H1 (cell line): Measurements from ENCODE around the gene PIEZO1. TPM values are rescaled to one million over a fixed set of nuclear protein-coding genes. Genes with fewer than 3 reads are reported as not detected.

ENCODE experiments used
- CTCF ChIA-PET: fragments of 300-600 bp; sonication (Branson Sonifier 250); formaldehyde crosslinking; loops from one replicate; lab custom pipeline; 2021; ENCODE audit not compliant: partially characterized antibody; lab: Charles Lee
- POLR2A ChIA-PET: fragments of 300-600 bp; sonication (Branson Sonifier 250); formaldehyde crosslinking; loops from one replicate; lab custom pipeline; 2021; ENCODE audit warnings: inconsistent platforms; ENCODE audit not compliant: partially characterized antibody; lab: Charles Lee
- DNase-seq, 2 experiments: peaks; one replicate each; pipeline versions ENCODE4 v3.0.0 to v3.0.0-alpha.2; 2010 to 2022; ENCODE audit warnings: low spot score in 2 of 2, low read depth in 1 of 2, mixed read lengths in 1 of 2
- FAIRE-seq: peaks from 2 replicates; lab custom pipeline; 2011; peaks lifted over from hg19 to GRCh38; lab: Jason Lieb, UNC
- H2AFZ ChIP-seq: 2 replicates; pipeline ENCODE4 v1.8.1; 2012; ENCODE audit warnings: low read length, inconsistent platforms
- H2AK5ac ChIP-seq: 2 replicates; pipeline ENCODE4 v1.6.1; 2013; ENCODE audit warnings: low read depth, low read length
- H2BK120ac ChIP-seq: replicated peaks from 2 replicates; pipeline ENCODE3; 2013; ENCODE audit warnings: low read depth, low read length, inconsistent platforms
- H2BK12ac ChIP-seq: 2 replicates; pipeline ENCODE4 v1.6.1; 2013; ENCODE audit warnings: low read depth, low read length
- H2BK15ac ChIP-seq: 2 replicates; pipeline ENCODE4 v1.6.1; 2013; ENCODE audit warnings: low read length
- H2BK20ac ChIP-seq: 2 replicates; pipeline ENCODE4 v1.6.1; 2013; ENCODE audit warnings: low read length
- H2BK5ac ChIP-seq: 2 replicates; pipeline ENCODE4 v1.6.1; 2013; ENCODE audit warnings: low read depth, low read length
- H3K14ac ChIP-seq: 2 replicates; pipeline ENCODE4 v1.6.1; 2013; ENCODE audit warnings: inconsistent platforms; ENCODE audit not compliant: insufficient read length
- H3K18ac ChIP-seq: 2 replicates; pipeline ENCODE4 v1.6.1; 2013; ENCODE audit warnings: low read length; ENCODE audit errors: extremely low read depth
- H3K23ac ChIP-seq: 2 replicates; pipeline ENCODE4 v1.6.1; 2013; ENCODE audit warnings: inconsistent platforms; ENCODE audit not compliant: insufficient read length
- H3K23me2 ChIP-seq: 2 replicates; pipeline ENCODE4 v1.6.1; 2013; ENCODE audit warnings: low read depth, low read length
- H3K27ac ChIP-seq: 2 replicates; pipeline ENCODE4 v1.6.1; 2011; ENCODE audit warnings: low read depth, low read length, inconsistent platforms
- H3K27me3 ChIP-seq, 4 experiments: replicated peaks in 1 of 4; 1 replicate in 1 of 4; 2 replicates in 3 of 4; pipeline versions ENCODE4 v1.6.1 to v1.8.1; 2011 to 2013; ENCODE audit warnings: low read length in 3 of 4, mild to moderate bottlenecking in 3 of 4, inconsistent platforms in 2 of 4, mixed read lengths in 2 of 4, moderate library complexity in 1 of 4; ENCODE audit not compliant: control insufficient read depth in 3 of 4, insufficient read depth in 3 of 4; ENCODE audit errors: extremely low read depth in 1 of 4
- H3K36me3 ChIP-seq, 4 experiments: 2 replicates each; pipeline versions ENCODE4 v1.6.1 to v1.8.1; 2011 to 2013; ENCODE audit warnings: mild to moderate bottlenecking in 4 of 4, low read length in 3 of 4, moderate library complexity in 2 of 4, control low read depth in 1 of 4, inconsistent platforms in 1 of 4; ENCODE audit not compliant: insufficient read depth in 4 of 4, control insufficient read depth in 2 of 4
- H3K4ac ChIP-seq: replicated peaks from 2 replicates; pipeline ENCODE3; 2013; ENCODE audit warnings: low read length, low read depth, mixed read lengths, inconsistent platforms; ENCODE audit not compliant: insufficient read length
- H3K4me1 ChIP-seq, 4 experiments: replicated peaks in 1 of 4; 1 replicate in 1 of 4; 2 replicates in 3 of 4; pipeline versions ENCODE4 v1.6.1 to v1.8.1; 2011 to 2013; ENCODE audit warnings: low read length in 3 of 4, inconsistent platforms in 2 of 4, mixed read lengths in 1 of 4; ENCODE audit not compliant: insufficient read depth in 4 of 4, control insufficient read depth in 3 of 4
- H3K4me2 ChIP-seq, 2 experiments: 2 replicates each; pipeline versions ENCODE4 v1.6.1 to v1.8.1; 2011 to 2013; ENCODE audit warnings: low read depth in 2 of 2, low read length in 2 of 2, control low read depth in 1 of 2, inconsistent platforms in 1 of 2, mild to moderate bottlenecking in 1 of 2; ENCODE audit not compliant: insufficient read depth in 1 of 2
- H3K4me3 ChIP-seq, 4 experiments: fragments of 200-600, 300-600 bp in 1 of 4; sonication (generic), shearing (Covaris generic), sonication (Bioruptor Twin) in 1 of 4; 2 replicates each; pipeline versions ENCODE4 v1.5.1 to v1.8.1; 2011 to 2016; ENCODE audit warnings: low read length in 4 of 4, low read depth in 3 of 4, control low read depth in 2 of 4, inconsistent platforms in 2 of 4, mild to moderate bottlenecking in 2 of 4, mixed read lengths in 1 of 4, moderate library complexity in 1 of 4; ENCODE audit not compliant: insufficient read depth in 2 of 4; ENCODE audit errors: extremely low read depth in 1 of 4
- H3K56ac ChIP-seq: replicated peaks from 2 replicates; pipeline ENCODE3; 2013; ENCODE audit warnings: low read depth, mild to moderate bottlenecking, mixed read lengths, low read length, inconsistent platforms; ENCODE audit not compliant: insufficient read length
- H3K79me1 ChIP-seq: 2 replicates; pipeline ENCODE4 v1.6.1; 2013; ENCODE audit warnings: low read depth, low read length, control low read depth
- H3K79me2 ChIP-seq, 2 experiments: 2 replicates each; pipeline versions ENCODE4 v1.6.1 to v1.8.1; 2012 to 2013; ENCODE audit warnings: low read length in 2 of 2, mild to moderate bottlenecking in 2 of 2, inconsistent platforms in 1 of 2; ENCODE audit not compliant: insufficient read depth in 2 of 2, control insufficient read depth in 1 of 2
- H3K9ac ChIP-seq, 4 experiments: replicated peaks in 1 of 4; 1 replicate in 1 of 4; 2 replicates in 3 of 4; pipeline versions ENCODE4 v1.6.1 to v1.8.1; 2011 to 2013; ENCODE audit warnings: low read depth in 3 of 4, low read length in 3 of 4, control low read depth in 2 of 4, mild to moderate bottlenecking in 2 of 4, moderate library complexity in 2 of 4, inconsistent platforms in 1 of 4; ENCODE audit errors: extremely low read depth in 1 of 4
- H3K9me3 ChIP-seq, 2 experiments: 2 replicates each; pipeline versions ENCODE4 v1.6.1 to v1.8.1; 2012 to 2013; ENCODE audit warnings: mild to moderate bottlenecking in 2 of 2, moderate library complexity in 2 of 2, control low read depth in 1 of 2, inconsistent platforms in 1 of 2, low read depth in 1 of 2, low read length in 1 of 2, mixed read lengths in 1 of 2; ENCODE audit not compliant: insufficient read depth in 2 of 2
- H4K20me1 ChIP-seq, 2 experiments: replicated peaks in 1 of 2; 2 replicates each; pipeline versions ENCODE3 to v1.8.1; 2011 to 2013; ENCODE audit warnings: inconsistent platforms in 2 of 2, low read length in 2 of 2, mild to moderate bottlenecking in 1 of 2; ENCODE audit not compliant: insufficient read depth in 2 of 2, control insufficient read depth in 1 of 2
- H4K5ac ChIP-seq: 2 replicates; pipeline ENCODE4 v1.6.1; 2013; ENCODE audit warnings: low read length, low read depth, mixed read lengths, inconsistent platforms; ENCODE audit not compliant: insufficient read length
- H4K8ac ChIP-seq: 2 replicates; pipeline ENCODE4 v1.8.0; 2013; ENCODE audit warnings: mild to moderate bottlenecking, moderate library complexity, low read length, inconsistent platforms; ENCODE audit not compliant: insufficient read depth; ENCODE audit errors: extremely low read depth
- H4K91ac ChIP-seq: replicated peaks from 2 replicates; pipeline ENCODE3; 2013; ENCODE audit warnings: low read length, mixed read lengths, inconsistent platforms; ENCODE audit not compliant: insufficient read length
- BCL11A ChIP-seq, 2 experiments: IDR thresholded peaks; one replicate each; pipeline ENCODE4 v1.6.1; 2011; ENCODE audit warnings: low read depth in 2 of 2, low read length in 2 of 2, mild to moderate bottlenecking in 2 of 2
- CBX8 ChIP-seq: fragments of 300-800, 300-1000 bp; sonication (generic); IDR thresholded peaks from 2 replicates; pipeline ENCODE4 v1.7.1; 2016; ENCODE audit warnings: low read depth, low read length, borderline replicate concordance
- CHD1 ChIP-seq: IDR thresholded peaks from 2 replicates; pipeline ENCODE4 v1.6.1; 2012; ENCODE audit warnings: low read depth, low read length, improper control_type of control experiment
- CTBP2 ChIP-seq: IDR thresholded peaks from 2 replicates; pipeline ENCODE4 v1.7.0; 2011; ENCODE audit warnings: borderline replicate concordance, mild to moderate bottlenecking, moderate library complexity, mixed read lengths, low read length; ENCODE audit not compliant: insufficient read depth, insufficient read length
- EGR1 ChIP-seq: IDR thresholded peaks from 2 replicates; pipeline ENCODE4 v1.6.1; 2011; ENCODE audit warnings: low read depth, low read length, borderline replicate concordance
- FOSL1 ChIP-seq: IDR thresholded peaks from 2 replicates; pipeline ENCODE4 v1.6.1; 2011; ENCODE audit warnings: mild to moderate bottlenecking, low read depth, low read length, moderate library complexity; ENCODE audit not compliant: insufficient read depth
- TAF7 ChIP-seq: optimal IDR thresholded peaks from 2 replicates; pipeline ENCODE3; 2011; ENCODE audit warnings: low read depth, mild to moderate bottlenecking, inconsistent platforms, low read length, moderate library complexity, borderline replicate concordance
- WGBS, 2 experiments: shearing (Covaris generic) in 1 of 2; methylation state at CpG; one replicate each; pipeline versions ENCODE4 v1.1.6 to v1.1.7; 2013 to 2015; ENCODE audit warnings: low lambda C conversion rate in 2 of 2, mixed read lengths in 2 of 2, inconsistent platforms in 1 of 2, low coverage in 1 of 2, missing lambda C conversion rate in 1 of 2; ENCODE audit not compliant: insufficient replicate concordance in 2 of 2, insufficient coverage in 1 of 2, insufficient read length in 1 of 2; ENCODE audit errors: extremely low coverage in 1 of 2, missing lambda C conversion rate in 1 of 2; 5-methylcytosine and 5-hydroxymethylcytosine counted together
- polyA plus RNA-seq, 7 experiments: library from polyadenylated mRNA; depleted of rRNA in 3 of 7; stranded (reverse) in 5 of 7; unstranded in 2 of 7; fragments of >200 nt in 5 of 7; fragments of 200-250 nt in 2 of 7; gene quantifications; 1 replicate in 5 of 7; 2 replicates in 1 of 7; 4 replicates in 1 of 7; pipeline versions ENCODE4 v1.2.1 to v1.2.3, GENCODE V29; 2011 to 2013; ENCODE audit warnings: missing spikeins in 2 of 7, mixed read lengths in 2 of 7
- total RNA-seq: library from RNA; stranded (reverse); fragmentation: NEBNext Ultra II Directional; extraction: Animal tissue kit (Norgen Biotek cat#: 25700); gene quantifications from 2 replicates; pipeline ENCODE4 v1.2.1, GENCODE V29; 2021

The PIEZO1 gene
- total and polyA plus RNA-seq, 2 of the 8 experiments (the other 6 are each of a cell fraction or from before 2014, with no cell fraction given): 42.3 to 67.5 TPM

- H3K23ac ChIP-seq: no peak overlapping the region
- H3K27me3 ChIP-seq: no peaks in the 10 kb centered on the region
- H3K27ac ChIP-seq: no peak overlapping the region
- peaks cover 0 to 13% of the 10 kb centered on the region in 2 experiments for H4K20me1 ChIP-seq
- no peak for FAIRE-seq
- no peaks in the 10 kb centered on the region for H3K4me1 ChIP-seq
- 79% methylated on average over 7 of the region's 8 CpGs; no CpG with 5 or more reads in 1 of the 2 experiments for WGBS, 2 experiments
- DNase-seq: no peak
- no peaks in the 10 kb centered on the region for H3K79me1 ChIP-seq
- no peak overlapping the region for H2AFZ ChIP-seq
- H3K36me3 ChIP-seq: peaks cover 0 to 30% (median 7%) of the 10 kb centered on the region in 4 experiments; a peak in 4 of 8 replicates
- no peak overlapping the region for H3K9ac ChIP-seq
- no peak overlapping the region for H4K5ac ChIP-seq
- ChIA-PET CTCF (interaction anchor here (1.4 to 4.5 kb wide), 2 partner anchors 14 to 24 kb away, joined by 3 to 24 read pairs; no protein-coding TSS in a partner anchor), POLR2A (interaction anchor here (1.5 to 1.8 kb wide), 2 partner anchors 8 to 14 kb away, joined by 4 read pairs; no protein-coding TSS in a partner anchor)
- no peak overlapping the region for H3K4ac ChIP-seq
- H3K23me2 ChIP-seq: no peaks in the 10 kb centered on the region
- no peak overlapping the region for H4K91ac ChIP-seq
- no peak overlapping the region for H3K4me2 ChIP-seq
- H2BK15ac ChIP-seq: no peak overlapping the region
- H2BK120ac ChIP-seq: no peak overlapping the region
- no peak overlapping the region for H2BK12ac ChIP-seq
- H3K79me2 ChIP-seq: no peaks in the 10 kb centered on the region
- H3K4me3 ChIP-seq: no peak overlapping the region
- no peak overlapping the region for H2AK5ac ChIP-seq
- no peak overlapping the region for H3K56ac ChIP-seq
- H3K14ac ChIP-seq: no peak overlapping the region
- no peak overlapping the region for H2BK20ac ChIP-seq
- no peak overlapping the region for H4K8ac ChIP-seq
- no peak overlapping the region for H2BK5ac ChIP-seq
- H3K9me3 ChIP-seq: no peaks in the 10 kb centered on the region
- H3K18ac ChIP-seq: no peak overlapping the region
- TF ChIP-seq CBX8: no peak
- TF ChIP-seq CTBP2: no peak
- no peak for TF ChIP-seq TAF7
- TF ChIP-seq FOSL1: no peak
- TF ChIP-seq CHD1: no peak
- TF ChIP-seq EGR1: no peak
- TF ChIP-seq BCL11A (IDR thresholded peaks at IDR 0.05; ENCODE audit: low read depth in 2 of 2, low read length in 2 of 2): no peak
These were observed 61.5 kb downstream of the PIEZO1 start for GRCh38 chr16:88723507-88723887.
